ENCODE results near the gene ZNF480.
"Not testable (repeated sequence)": the region's sequence is repeated elsewhere in the genome, so short reads cannot be mapped to it uniquely, and the experiment has no call there.

ZNF480 gene

GRCh38 chr19:52286256-52286655 lies 10.7 kb upstream of the ZNF480 start:
- Histone ChIP-seq H3K36me3 (ENCODE audit: control insufficient read depth, insufficient read depth, low read length) (peaks cover 96% of the 10 kb centered on the region), H3K4me3 (ENCODE audit: extremely low read depth, insufficient read depth, low read length, poor library complexity, severe bottlenecking) (no peak overlapping the region), H3K9me3 (ENCODE audit: control insufficient read depth, low read length) (no peaks in the 10 kb centered on the region), H3K4me1 (ENCODE audit: control insufficient read depth, insufficient read depth, low read length, poor library complexity, severe bottlenecking) (no peaks in the 10 kb centered on the region), H3K27ac (ENCODE audit: low read depth, low read length, severe bottlenecking) (no peak overlapping the region)
- WGBS, 2 experiments (ENCODE audit: insufficient coverage in 2 of 2), result 84 to 100% methylated on average over 5 of the region's 6 CpGs

GRCh38 chr19:52291781-52292180 lies 5.2 kb upstream of the ZNF480 start:
- no peak overlapping the region for H3K4me3 ChIP-seq (ENCODE audit: extremely low read depth, insufficient read depth, low read length, poor library complexity, severe bottlenecking)
- WGBS, 2 experiments (ENCODE audit: insufficient coverage in 2 of 2), result 89 to 93% methylated on average over 3 of the region's 3 CpGs
- H3K9me3 ChIP-seq (ENCODE audit: control insufficient read depth, low read length), result peaks cover 7% of the 10 kb centered on the region
- H3K4me1 ChIP-seq (ENCODE audit: control insufficient read depth, insufficient read depth, low read length, poor library complexity, severe bottlenecking), result no peaks in the 10 kb centered on the region
- H3K27ac ChIP-seq (ENCODE audit: low read depth, low read length, severe bottlenecking), result no peak overlapping the region
- H3K36me3 ChIP-seq (ENCODE audit: control insufficient read depth, insufficient read depth, low read length), result peaks cover 60% of the 10 kb centered on the region

- H3K4me1 ChIP-seq (ENCODE audit: control insufficient read depth, insufficient read depth, low read length, poor library complexity, severe bottlenecking); H3K27ac ChIP-seq (ENCODE audit: low read depth, low read length, severe bottlenecking); H3K9me3 ChIP-seq (ENCODE audit: control insufficient read depth, low read length); H3K4me3 ChIP-seq (ENCODE audit: extremely low read depth, insufficient read depth, low read length, poor library complexity, severe bottlenecking): not testable (repeated sequence)
- peaks cover 50% of the 10 kb centered on the region for H3K36me3 ChIP-seq (ENCODE audit: control insufficient read depth, insufficient read depth, low read length)
- 67 to 100% methylated on average over 1 to 2 of the region's 6 CpGs for WGBS, 2 experiments (ENCODE audit: insufficient coverage in 2 of 2)
Observed at GRCh38 chr19:52292946-52293345, 4.0 kb upstream of the ZNF480 start.

- Histone ChIP-seq H3K36me3 (ENCODE audit: control insufficient read depth, insufficient read depth, low read length) (peaks cover 46% of the 10 kb centered on the region), H3K9me3 (ENCODE audit: control insufficient read depth, low read length) (peaks cover 25% of the 10 kb centered on the region), H3K27ac (ENCODE audit: low read depth, low read length, severe bottlenecking) (peak overlapping the region; percentile 36), H3K4me3 (ENCODE audit: extremely low read depth, insufficient read depth, low read length, poor library complexity, severe bottlenecking) (peak overlapping the region; percentile 96), H3K4me1 (ENCODE audit: control insufficient read depth, insufficient read depth, low read length, poor library complexity, severe bottlenecking) (no peaks in the 10 kb centered on the region)
- WGBS, 2 experiments (ENCODE audit: insufficient coverage in 2 of 2), result 42 to 58% methylated on average over 8 of the region's 8 CpGs
Observed at GRCh38 chr19:52296400-52296772, 583 bp upstream of the ZNF480 start.

GRCh38 chr19:52297601-52298364 lies 814 bp downstream of the ZNF480 start:
- H3K4me1 ChIP-seq (ENCODE audit: control insufficient read depth, insufficient read depth, low read length, poor library complexity, severe bottlenecking), result no peaks in the 10 kb centered on the region
- peak overlapping the region; percentile 94 for H3K27ac ChIP-seq (ENCODE audit: low read depth, low read length, severe bottlenecking)
- H3K9me3 ChIP-seq (ENCODE audit: control insufficient read depth, low read length), result peaks cover 36% of the 10 kb centered on the region
- WGBS, 2 experiments (ENCODE audit: insufficient coverage in 2 of 2), result 26 to 34% methylated on average over 12 to 14 of the region's 18 CpGs
- H3K4me3 ChIP-seq (ENCODE audit: extremely low read depth, insufficient read depth, low read length, poor library complexity, severe bottlenecking), result peak overlapping the region; percentile 96
- peaks cover 46% of the 10 kb centered on the region for H3K36me3 ChIP-seq (ENCODE audit: control insufficient read depth, insufficient read depth, low read length)

- H3K4me3 ChIP-seq (ENCODE audit: extremely low read depth, insufficient read depth, low read length, poor library complexity, severe bottlenecking), result no peak overlapping the region
- H3K27ac ChIP-seq (ENCODE audit: low read depth, low read length, severe bottlenecking), result no peak overlapping the region
- H3K36me3 ChIP-seq (ENCODE audit: control insufficient read depth, insufficient read depth, low read length), result peaks cover 95% of the 10 kb centered on the region
- peaks cover 61% of the 10 kb centered on the region for H3K9me3 ChIP-seq (ENCODE audit: control insufficient read depth, low read length)
- no peaks in the 10 kb centered on the region for H3K4me1 ChIP-seq (ENCODE audit: control insufficient read depth, insufficient read depth, low read length, poor library complexity, severe bottlenecking)
- 89 to 93% methylated on average over 4 to 10 of the region's 10 CpGs for WGBS, 2 experiments (ENCODE audit: insufficient coverage in 2 of 2)
Observed at GRCh38 chr19:52307275-52307674, 10.3 kb downstream of the ZNF480 start.

- H3K27ac ChIP-seq (ENCODE audit: low read depth, low read length, severe bottlenecking), result no peak overlapping the region
- 97% methylated on average over 4 of the region's 6 CpGs; no CpG with 5 or more reads in 1 of the 2 experiments for WGBS, 2 experiments (ENCODE audit: insufficient coverage in 2 of 2)
- peaks cover 79% of the 10 kb centered on the region for H3K36me3 ChIP-seq (ENCODE audit: control insufficient read depth, insufficient read depth, low read length)
- no peaks in the 10 kb centered on the region for H3K4me1 ChIP-seq (ENCODE audit: control insufficient read depth, insufficient read depth, low read length, poor library complexity, severe bottlenecking)
- no peak overlapping the region for H3K4me3 ChIP-seq (ENCODE audit: extremely low read depth, insufficient read depth, low read length, poor library complexity, severe bottlenecking)
- peaks cover 90% of the 10 kb centered on the region for H3K9me3 ChIP-seq (ENCODE audit: control insufficient read depth, low read length)
Observed at GRCh38 chr19:52322429-52322828, 25.5 kb downstream of the ZNF480 start.

- H3K36me3 ChIP-seq (ENCODE audit: control insufficient read depth, insufficient read depth, low read length), result no peaks in the 10 kb centered on the region
- H3K4me1 ChIP-seq (ENCODE audit: control insufficient read depth, insufficient read depth, low read length, poor library complexity, severe bottlenecking), result no peaks in the 10 kb centered on the region
- H3K27ac ChIP-seq (ENCODE audit: low read depth, low read length, severe bottlenecking), result no peak overlapping the region
- peaks cover 48% of the 10 kb centered on the region for H3K9me3 ChIP-seq (ENCODE audit: control insufficient read depth, low read length)
- 68 to 74% methylated on average over 8 to 9 of the region's 10 CpGs for WGBS, 2 experiments (ENCODE audit: insufficient coverage in 2 of 2)
- H3K4me3 ChIP-seq (ENCODE audit: extremely low read depth, insufficient read depth, low read length, poor library complexity, severe bottlenecking), result no peak overlapping the region
Observed at GRCh38 chr19:52331757-52332156, 34.8 kb downstream of the ZNF480 start.

- no peak overlapping the region for H3K27ac ChIP-seq (ENCODE audit: low read depth, low read length, severe bottlenecking)
- H3K9me3 ChIP-seq (ENCODE audit: control insufficient read depth, low read length), result peaks cover 35% of the 10 kb centered on the region
- WGBS, 2 experiments (ENCODE audit: insufficient coverage in 2 of 2), result 77 to 90% methylated on average over 3 to 8 of the region's 9 CpGs
- no peaks in the 10 kb centered on the region for H3K4me1 ChIP-seq (ENCODE audit: control insufficient read depth, insufficient read depth, low read length, poor library complexity, severe bottlenecking)
- H3K4me3 ChIP-seq (ENCODE audit: extremely low read depth, insufficient read depth, low read length, poor library complexity, severe bottlenecking), result peak overlapping the region; percentile 79
- H3K36me3 ChIP-seq (ENCODE audit: control insufficient read depth, insufficient read depth, low read length), result peaks cover 4% of the 10 kb centered on the region
Observed at GRCh38 chr19:52335768-52336116, 38.8 kb downstream of the ZNF480 start.

GRCh38 chr19:52336117-52336790 lies 39.3 kb downstream of the ZNF480 start, which contains the start of gene ZNF610:
TSS of gene ZNF610 (plus strand) at chr19:52336243. CDS start at chr19:52349173, 12,930 bp downstream.
- peaks cover 4% of the 10 kb centered on the region for H3K36me3 ChIP-seq (ENCODE audit: control insufficient read depth, insufficient read depth, low read length)
- H3K9me3 ChIP-seq (ENCODE audit: control insufficient read depth, low read length), result peaks cover 30% of the 10 kb centered on the region
- 5 to 9% methylated on average over 49 to 52 of the region's 55 CpGs for WGBS, 2 experiments (ENCODE audit: insufficient coverage in 2 of 2)

More at GRCh38 chr19:52336117-52336790, 39.3 kb downstream of the ZNF480 start, which contains the start of gene ZNF610:
- peak within 1 kb of the TSS; percentile 91 for H3K27ac ChIP-seq (ENCODE audit: low read depth, low read length, severe bottlenecking)
- H3K4me3 ChIP-seq (ENCODE audit: extremely low read depth, insufficient read depth, low read length, poor library complexity, severe bottlenecking), result peak within 1 kb of the TSS; percentile 79
- no peaks in the 10 kb centered on the region for H3K4me1 ChIP-seq (ENCODE audit: control insufficient read depth, insufficient read depth, low read length, poor library complexity, severe bottlenecking)

All from mesodermal cell (in vitro differentiated cells).